Neuron (in vitro differentiated cells): ENCODE data around the gene CSNK1E.
"Not testable (repeated sequence)": the region's sequence is repeated elsewhere in the genome, so short reads cannot be mapped to it uniquely, and the experiment has no call there.

Experiments
- H2AFZ ChIP-seq: one replicate; pipeline ENCODE4 v1.6.1; 2013; ENCODE audit warnings: low read depth, mild to moderate bottlenecking, inconsistent platforms, low read length, moderate library complexity
- H3K27me3 ChIP-seq: one replicate; pipeline ENCODE4 v1.6.1; 2013; ENCODE audit warnings: low read length; ENCODE audit not compliant: insufficient read depth
- H3K36me3 ChIP-seq: one replicate; pipeline ENCODE4 v1.6.1; 2013; ENCODE audit warnings: low read length; ENCODE audit not compliant: insufficient read depth
- H3K4me1 ChIP-seq: one replicate; pipeline ENCODE4 v1.6.1; 2013; ENCODE audit warnings: low read length; ENCODE audit not compliant: insufficient read depth
- H3K4me3 ChIP-seq: 2 replicates; pipeline ENCODE4 v1.5.1; 2013; ENCODE audit warnings: mild to moderate bottlenecking, low read length, moderate library complexity
- H3K9me3 ChIP-seq: one replicate; pipeline ENCODE4 v1.6.1; 2013; ENCODE audit warnings: low read length

The CSNK1E gene

GRCh38 chr22:38317122-38317994 is at the start of gene CSNK1E:
CSNK1E (minus strand) TSS chr22:38317433; CDS start chr22:38314157, 3,276 bp downstream.
- Histone ChIP-seq H3K36me3 (peaks cover 20% of the 10 kb centered on the region), H2AFZ (peak within 1 kb of the TSS; percentile 44), H3K9me3 (no peaks in the 10 kb centered on the region), H3K27me3 (no peaks in the 10 kb centered on the region), H3K4me3 (peak within 1 kb of the TSS; percentile 83), H3K4me1 (peaks cover 34% of the 10 kb centered on the region)

GRCh38 chr22:38365829-38366228 is 48.6 kb upstream of the CSNK1E start:
- not testable (repeated sequence) for H3K27me3 ChIP-seq, H3K4me1 ChIP-seq, H3K4me3 ChIP-seq, H3K36me3 ChIP-seq, H2AFZ ChIP-seq, H3K9me3 ChIP-seq

DNA sequence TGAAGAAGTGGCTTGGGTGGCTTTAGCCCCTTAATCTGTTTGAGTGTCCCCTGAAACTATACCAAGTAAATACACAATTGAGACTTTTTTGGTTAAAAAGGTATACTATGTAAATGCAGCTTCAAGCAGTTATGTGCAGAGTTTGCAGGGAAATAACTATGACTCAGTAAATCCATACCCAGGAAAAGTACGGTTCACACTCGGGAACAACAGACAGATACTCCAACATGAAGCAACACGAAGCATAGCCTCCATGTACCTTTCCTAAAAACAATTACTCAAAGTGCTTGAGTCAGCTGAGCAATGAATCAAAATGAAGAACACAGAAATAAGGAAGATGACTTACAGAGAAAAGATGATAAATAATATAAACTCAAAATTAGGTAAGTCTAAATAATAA is 47.9 kb upstream of the CSNK1E start:
- not testable (repeated sequence) for H3K9me3 ChIP-seq, H3K36me3 ChIP-seq, H2AFZ ChIP-seq, H3K27me3 ChIP-seq, H3K4me3 ChIP-seq, H3K4me1 ChIP-seq

DNA sequence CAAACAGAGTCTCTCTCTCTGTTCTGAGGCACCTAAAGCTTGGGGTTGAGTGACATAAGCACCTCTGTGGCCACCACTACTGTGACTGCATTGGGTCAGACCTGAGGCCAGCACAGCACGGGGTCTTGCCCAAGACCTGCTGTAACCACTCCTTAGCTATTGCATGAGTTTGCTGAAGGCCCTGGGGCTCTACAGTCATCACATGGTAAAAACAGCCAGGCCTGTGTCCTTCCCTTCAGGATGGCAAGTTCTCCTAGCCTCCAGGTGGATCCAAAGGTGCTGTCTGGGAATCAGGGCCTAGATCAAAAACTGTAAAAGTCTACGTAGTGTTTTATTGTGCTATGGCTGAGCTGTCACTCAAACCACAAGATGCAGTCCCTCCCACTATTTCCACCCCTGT is 43.3 kb upstream of the CSNK1E start:
- H3K27me3 ChIP-seq, H3K4me1 ChIP-seq, H3K9me3 ChIP-seq, H3K36me3 ChIP-seq, H2AFZ ChIP-seq, H3K4me3 ChIP-seq: not testable (repeated sequence)

DNA sequence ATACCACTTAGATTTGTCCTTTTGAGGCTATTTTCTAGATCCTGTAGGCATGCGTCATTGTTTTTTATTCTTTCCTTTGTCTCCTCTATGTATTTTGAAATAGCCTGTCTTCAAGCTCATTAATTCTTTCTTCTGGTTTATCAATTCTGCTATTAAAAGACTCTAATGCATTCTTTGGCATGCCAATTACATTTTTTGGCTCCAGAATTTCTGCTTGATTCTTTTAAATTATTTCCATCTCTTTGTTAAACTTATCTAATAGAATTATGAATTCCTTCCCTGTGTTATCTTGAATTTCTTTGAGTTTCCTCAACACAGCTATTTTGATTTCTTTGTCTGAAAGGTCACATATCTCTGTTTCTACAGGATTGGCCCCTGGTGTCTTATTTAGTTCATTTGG is 42.6 kb upstream of the CSNK1E start:
- H3K9me3 ChIP-seq, H3K4me1 ChIP-seq, H3K27me3 ChIP-seq, H3K36me3 ChIP-seq, H3K4me3 ChIP-seq, H2AFZ ChIP-seq: not testable (repeated sequence)

GRCh38 chr22:38357971-38358370 is 40.7 kb upstream of the CSNK1E start:
- H2AFZ ChIP-seq: not testable (repeated sequence)

DNA sequence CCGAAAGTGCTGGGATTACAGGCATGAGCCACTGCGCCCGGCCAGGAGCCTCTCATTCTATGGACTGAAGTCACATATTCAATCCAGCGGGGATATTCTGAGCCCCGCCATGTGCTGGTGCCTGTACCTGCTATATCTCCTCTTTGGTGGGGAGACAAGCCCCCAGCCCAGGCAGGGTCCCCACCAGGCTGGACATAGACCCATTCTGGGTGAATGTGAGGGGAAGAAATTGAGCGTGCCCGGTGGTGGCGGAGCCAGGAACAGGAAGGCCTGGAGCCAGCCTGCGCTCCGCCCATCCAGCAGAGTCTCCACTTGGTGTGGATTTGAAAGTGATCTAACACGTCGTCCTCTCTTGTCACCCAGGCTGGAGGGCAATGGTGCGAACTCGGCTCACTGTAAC is 38.0 kb upstream of the CSNK1E start:
- Histone ChIP-seq H3K36me3 (peaks cover 8% of the 10 kb centered on the region), H3K4me3 (no peak overlapping the region), H3K27me3 (no peaks in the 10 kb centered on the region), H3K4me1 (peaks cover 4% of the 10 kb centered on the region), H3K9me3 (no peaks in the 10 kb centered on the region), H2AFZ (no peak overlapping the region)

More at GRCh38 chr22:38357971-38358370, 40.7 kb upstream of the CSNK1E start:
- not testable (repeated sequence) for H3K9me3 ChIP-seq, H3K27me3 ChIP-seq, H3K4me3 ChIP-seq, H3K4me1 ChIP-seq, H3K36me3 ChIP-seq

- Histone ChIP-seq H3K27me3 (no peaks in the 10 kb centered on the region), H3K36me3 (peaks cover 8% of the 10 kb centered on the region)
Measured at GRCh38 chr22:38353701-38354100, 36.5 kb upstream of the CSNK1E start.

GRCh38 chr22:38353142-38353629 is 36.0 kb upstream of the CSNK1E start:
- peaks cover 8% of the 10 kb centered on the region for H3K36me3 ChIP-seq
- no peaks in the 10 kb centered on the region for H3K9me3 ChIP-seq
- H3K27me3 ChIP-seq: no peaks in the 10 kb centered on the region

More at GRCh38 chr22:38353701-38354100, 36.5 kb upstream of the CSNK1E start:
- H3K9me3 ChIP-seq: no peaks in the 10 kb centered on the region
- peaks cover 4% of the 10 kb centered on the region for H3K4me1 ChIP-seq
- H3K4me3 ChIP-seq: no peak overlapping the region
- H2AFZ ChIP-seq: no peak overlapping the region

GRCh38 chr22:38352436-38352835 is 35.2 kb upstream of the CSNK1E start:
- no peaks in the 10 kb centered on the region for H3K9me3 ChIP-seq
- no peak overlapping the region for H2AFZ ChIP-seq
- peaks cover 8% of the 10 kb centered on the region for H3K36me3 ChIP-seq
- no peaks in the 10 kb centered on the region for H3K27me3 ChIP-seq
- peaks cover 4% of the 10 kb centered on the region for H3K4me1 ChIP-seq
- H3K4me3 ChIP-seq: no peak overlapping the region

More at GRCh38 chr22:38353142-38353629, 36.0 kb upstream of the CSNK1E start:
- Histone ChIP-seq H2AFZ (no peak overlapping the region), H3K4me3 (no peak overlapping the region), H3K4me1 (peaks cover 4% of the 10 kb centered on the region)

DNA sequence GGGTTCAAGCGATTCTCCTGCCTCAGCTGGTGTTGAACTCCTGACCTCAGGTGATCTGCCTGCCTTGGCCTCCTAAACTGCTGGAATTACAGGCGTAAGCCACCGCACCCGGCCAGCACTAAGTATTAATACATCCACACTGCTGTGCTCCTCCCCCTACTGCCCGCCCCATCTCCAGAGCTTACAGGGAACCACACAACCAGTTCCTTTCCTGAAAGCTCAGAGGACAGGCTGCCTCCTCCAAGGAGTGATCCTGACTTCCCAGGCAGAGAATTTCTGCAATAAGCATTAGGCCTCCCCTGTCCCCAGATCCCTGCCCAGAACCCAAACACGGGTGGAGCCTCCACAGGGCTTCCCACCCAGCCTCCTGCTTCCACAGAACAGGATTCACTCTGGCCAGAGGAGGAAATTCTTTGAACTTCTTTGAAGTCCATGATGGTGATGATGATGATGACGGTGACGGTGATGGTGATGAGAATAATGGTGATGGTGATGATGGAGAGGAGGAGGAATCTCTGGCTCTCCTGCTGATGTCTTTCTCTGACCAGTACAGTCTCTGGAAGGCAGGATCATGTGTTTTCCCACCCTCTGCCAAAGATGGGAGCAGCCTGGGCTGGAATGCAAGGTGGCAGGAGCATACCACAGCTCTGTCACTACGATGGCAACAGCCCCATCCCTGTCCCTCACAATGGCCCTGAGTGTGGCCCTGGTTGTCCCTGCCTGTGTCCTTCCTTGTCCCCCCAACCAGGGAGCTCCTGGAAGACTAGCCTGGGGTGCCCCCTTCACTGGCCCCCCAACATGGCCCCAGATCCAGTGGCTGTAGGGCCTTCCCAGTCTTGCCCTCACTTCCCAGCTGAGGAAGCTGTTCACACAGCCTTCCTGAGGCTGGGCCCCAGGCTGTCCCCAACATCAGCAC is 33.5 kb upstream of the CSNK1E start:
- no peak overlapping the region for H3K4me3 ChIP-seq
- peaks cover 8% of the 10 kb centered on the region for H3K36me3 ChIP-seq
- H3K27me3 ChIP-seq: no peaks in the 10 kb centered on the region
- no peaks in the 10 kb centered on the region for H3K9me3 ChIP-seq
- H3K4me1 ChIP-seq: no peaks in the 10 kb centered on the region
- H2AFZ ChIP-seq: no peak overlapping the region

DNA sequence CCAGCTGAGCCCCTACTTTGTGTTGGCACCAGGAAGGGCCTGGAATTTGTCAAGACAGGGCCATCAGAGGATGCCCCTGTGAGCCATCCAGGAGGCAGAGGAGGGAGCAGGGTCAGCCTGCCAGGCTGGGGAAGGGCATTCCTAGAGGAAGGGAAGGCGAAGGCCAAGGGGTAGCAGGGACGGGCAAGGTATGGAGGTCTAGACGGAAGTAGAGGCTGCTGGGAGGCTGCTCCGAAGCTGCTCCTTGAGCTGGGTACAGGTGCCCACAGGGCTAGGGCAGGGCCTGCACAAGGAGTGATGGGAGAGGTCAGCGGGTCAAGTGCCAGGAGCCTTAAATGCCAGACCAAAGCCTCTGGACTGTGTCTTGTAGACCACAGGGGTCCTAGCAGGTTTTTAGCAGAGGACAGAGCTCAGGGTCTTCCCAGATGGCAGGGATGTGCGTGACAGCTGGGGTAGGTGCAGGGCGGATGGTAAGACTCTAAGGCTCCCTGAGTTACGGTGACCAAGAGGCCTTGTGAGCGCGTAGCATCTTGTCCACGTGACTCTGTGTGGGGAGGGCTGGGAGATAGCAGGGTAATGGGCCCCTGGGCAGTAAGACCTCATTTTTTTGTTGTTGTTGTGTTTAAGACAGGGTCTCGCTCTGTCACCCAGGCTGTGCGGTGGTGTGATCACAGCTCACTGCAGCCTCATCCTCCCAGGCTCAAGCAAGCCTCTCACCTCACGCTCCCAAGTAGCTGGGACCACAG is 31.7 kb upstream of the CSNK1E start:
- H3K27me3 ChIP-seq: no peaks in the 10 kb centered on the region
- H3K4me1 ChIP-seq: no peaks in the 10 kb centered on the region
- no peaks in the 10 kb centered on the region for H3K9me3 ChIP-seq
- no peak overlapping the region for H2AFZ ChIP-seq
- H3K4me3 ChIP-seq: no peak overlapping the region
- peaks cover 4% of the 10 kb centered on the region for H3K36me3 ChIP-seq
